ENCODE results near the gene PERCC1.
A peak's percentile ranks its signal among the peaks of the same experiment; 100 is the strongest.

The PERCC1 gene

DNA sequence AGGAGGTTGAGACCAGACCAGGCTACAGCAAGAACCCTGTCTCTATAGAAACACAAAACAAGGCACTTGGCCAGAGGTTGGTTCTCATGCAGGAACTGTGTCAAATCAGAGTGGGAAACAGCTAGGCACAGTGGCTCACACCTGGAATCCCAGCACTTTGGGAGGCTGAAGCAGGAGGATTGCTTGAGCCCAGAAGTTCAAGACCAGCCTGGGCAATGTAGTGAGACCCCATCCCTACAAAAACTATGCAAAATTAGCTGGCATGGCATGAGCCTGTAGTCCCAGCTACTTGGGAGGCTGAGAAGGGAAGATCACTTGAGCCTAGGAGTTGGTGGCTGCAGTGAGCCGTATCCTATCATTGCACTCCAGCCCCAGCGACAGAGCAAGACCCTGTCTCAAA is 18.0 kb upstream of the PERCC1 start:
- no peak for DNase-seq (ENCODE audit: low spot score)

DNA sequence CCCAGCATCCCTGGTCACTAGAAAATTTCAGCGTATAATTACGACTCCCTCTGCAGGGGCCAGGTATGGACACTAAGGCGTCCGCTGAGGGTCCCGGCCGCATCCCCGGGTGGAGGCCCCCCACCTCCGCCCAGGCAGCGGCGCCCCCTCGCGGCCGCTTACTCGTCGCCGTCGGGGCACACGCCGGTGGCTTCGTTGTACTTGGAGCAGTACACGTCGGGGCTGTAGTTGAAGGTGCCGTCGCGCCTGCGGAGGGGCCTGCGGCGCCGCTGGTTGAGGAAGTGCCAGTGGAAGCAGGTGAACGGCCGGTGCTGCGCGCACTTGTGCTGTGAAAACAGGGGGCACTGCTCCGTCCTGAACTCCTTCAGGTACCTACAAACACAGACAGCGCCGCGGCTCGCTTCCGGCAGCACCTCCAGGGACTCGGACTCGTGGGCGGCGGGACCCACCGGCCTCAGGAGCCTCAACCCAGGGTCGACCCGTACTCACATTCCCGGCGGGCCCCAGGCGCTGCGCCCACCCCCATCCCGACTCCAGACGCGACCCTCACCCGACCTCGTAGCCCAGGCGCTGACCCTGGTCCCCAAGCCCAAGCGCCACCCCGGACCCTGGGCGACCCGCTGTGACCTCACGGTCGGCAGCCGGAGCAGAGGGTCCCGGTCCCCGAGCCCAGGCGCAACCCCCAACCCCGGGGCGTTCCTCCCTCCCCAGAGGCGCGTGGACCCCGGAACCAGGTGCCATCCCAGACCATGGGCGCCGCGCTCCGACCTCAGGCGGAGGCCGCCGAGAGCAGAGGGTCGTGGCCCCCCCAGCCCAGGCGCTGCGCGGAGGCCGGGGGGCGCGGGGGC is 17.0 kb upstream of the PERCC1 start:
- peak; percentile 74 for DNase-seq (ENCODE audit: low spot score)

DNA sequence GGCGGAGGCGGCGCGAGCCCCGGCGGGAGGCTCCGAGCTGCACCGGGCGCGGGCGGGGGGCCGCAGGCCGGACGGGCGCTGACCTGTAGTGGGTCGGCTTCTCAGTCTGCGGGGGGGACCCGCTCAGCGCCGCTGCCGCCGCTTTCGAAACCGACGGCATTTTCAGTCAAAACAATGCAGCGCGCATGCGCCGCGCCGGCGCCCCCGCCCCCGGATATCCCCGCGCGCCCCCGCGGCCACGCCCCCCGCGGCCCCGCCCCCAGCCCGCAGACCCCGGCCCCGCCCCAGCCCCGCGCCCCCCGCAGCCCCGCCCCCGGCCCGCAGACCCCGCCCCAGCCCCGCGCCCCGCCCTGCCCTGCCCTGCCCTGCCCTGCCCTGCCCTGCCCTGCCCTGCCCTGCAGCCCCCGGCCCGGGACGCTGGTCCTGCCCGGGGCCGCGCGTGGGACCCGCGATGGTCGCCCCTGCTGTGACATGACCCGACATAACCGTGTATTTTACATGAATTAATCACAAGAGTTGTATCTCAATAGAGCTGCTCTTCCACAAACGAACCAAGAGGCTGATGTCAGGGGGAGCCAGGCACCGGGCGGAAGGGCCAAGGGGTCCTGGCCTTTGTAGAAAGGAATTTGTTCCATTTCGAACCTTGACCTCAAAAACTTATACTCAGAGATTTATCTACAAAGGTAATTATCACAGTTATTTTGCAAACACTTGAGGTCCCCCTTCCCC is 16.2 kb upstream of the PERCC1 start, which contains the start of gene UNKL:
UNKL (minus strand) TSS at position 173 of the 729 bp plus-strand sequence; CDS start at position 160, 13 bp downstream.
- DNase-seq (ENCODE audit: low spot score), result peak; percentile 54

DNA sequence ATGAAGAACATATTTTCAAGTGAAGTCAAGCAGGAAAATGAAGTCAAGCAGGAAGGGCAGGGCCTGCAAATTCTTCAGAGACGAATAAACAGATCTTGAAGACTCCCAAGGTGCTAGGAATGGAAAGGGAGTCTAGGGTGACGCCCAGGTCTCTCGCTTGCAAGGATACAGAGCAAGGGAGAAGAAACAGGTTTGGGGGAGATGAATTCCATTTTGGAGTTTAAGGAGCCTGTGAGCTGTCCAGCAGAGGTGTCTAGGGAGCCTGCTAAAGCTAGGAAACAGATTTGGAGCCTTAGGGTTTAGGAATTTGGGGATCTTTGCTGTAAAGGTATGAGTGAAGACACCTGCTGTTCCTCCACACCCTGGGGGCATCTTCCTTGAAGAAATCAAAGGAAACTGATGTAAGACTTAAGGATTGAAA is 14.3 kb upstream of the PERCC1 start:
- no peak for DNase-seq (ENCODE audit: low spot score)

DNA sequence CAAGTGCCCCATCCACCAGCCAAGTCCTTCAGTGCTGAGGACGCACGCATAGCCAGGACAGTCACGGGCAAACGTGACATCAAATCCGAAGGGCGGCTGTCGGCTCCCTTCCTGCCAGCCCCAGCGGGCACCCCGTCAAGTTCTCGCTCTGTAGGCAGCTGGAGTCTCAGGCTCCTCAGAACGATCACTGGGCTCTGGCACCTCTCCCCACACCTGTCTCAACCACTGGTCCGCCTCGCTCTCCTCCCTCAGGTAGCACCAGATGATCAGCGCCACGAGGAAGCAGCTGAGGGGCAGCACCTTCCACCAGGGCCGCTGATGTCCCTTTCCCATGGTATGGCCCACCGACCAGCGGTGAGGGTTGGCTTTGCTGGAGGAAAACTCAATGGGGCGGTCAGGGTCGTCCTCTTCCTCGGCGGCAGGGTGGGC is 10.8 kb upstream of the PERCC1 start:
- peak; percentile 9 for DNase-seq (ENCODE audit: low spot score)

DNA sequence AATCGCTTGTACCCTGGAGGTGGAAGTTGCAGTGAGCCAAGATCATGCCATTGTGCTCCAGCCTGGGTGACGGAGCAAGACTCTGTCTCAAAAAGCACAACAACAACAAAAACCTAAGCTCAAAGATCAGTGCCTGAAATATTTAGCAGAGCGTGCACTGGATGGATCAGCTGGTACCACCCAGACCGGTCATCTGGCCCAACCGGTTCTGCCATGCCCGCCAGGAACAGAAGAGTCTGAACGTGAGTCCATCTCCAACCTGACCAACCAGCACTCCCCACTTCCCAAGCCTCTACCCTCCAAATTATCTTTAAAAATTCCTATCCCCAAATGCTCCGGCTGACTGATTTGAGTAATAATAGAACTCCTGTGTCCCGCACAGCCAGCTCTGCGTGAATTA is 8.8 kb upstream of the PERCC1 start:
- DNase-seq (ENCODE audit: low spot score), result no peak

DNA sequence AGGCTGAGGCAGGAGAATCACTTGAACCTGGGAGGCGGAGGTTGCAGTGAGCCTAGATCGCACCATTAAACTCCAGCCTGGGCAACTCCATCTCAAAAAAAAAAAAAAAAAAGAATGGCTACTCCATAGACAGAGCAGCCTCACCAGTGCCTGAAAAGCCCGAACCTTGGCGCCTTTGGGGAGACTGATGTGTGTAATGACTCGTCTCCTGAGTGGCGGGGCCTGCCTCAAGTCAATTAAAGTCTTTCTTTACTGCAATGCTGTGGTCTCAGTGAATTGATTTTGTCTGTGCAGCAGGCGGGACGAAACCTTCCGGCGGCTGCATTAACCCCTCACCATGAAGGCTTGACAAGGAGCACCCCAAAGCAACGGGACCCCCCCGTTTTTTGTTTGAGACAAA is 6.8 kb upstream of the PERCC1 start:
- no peak for DNase-seq (ENCODE audit: low spot score)

DNA sequence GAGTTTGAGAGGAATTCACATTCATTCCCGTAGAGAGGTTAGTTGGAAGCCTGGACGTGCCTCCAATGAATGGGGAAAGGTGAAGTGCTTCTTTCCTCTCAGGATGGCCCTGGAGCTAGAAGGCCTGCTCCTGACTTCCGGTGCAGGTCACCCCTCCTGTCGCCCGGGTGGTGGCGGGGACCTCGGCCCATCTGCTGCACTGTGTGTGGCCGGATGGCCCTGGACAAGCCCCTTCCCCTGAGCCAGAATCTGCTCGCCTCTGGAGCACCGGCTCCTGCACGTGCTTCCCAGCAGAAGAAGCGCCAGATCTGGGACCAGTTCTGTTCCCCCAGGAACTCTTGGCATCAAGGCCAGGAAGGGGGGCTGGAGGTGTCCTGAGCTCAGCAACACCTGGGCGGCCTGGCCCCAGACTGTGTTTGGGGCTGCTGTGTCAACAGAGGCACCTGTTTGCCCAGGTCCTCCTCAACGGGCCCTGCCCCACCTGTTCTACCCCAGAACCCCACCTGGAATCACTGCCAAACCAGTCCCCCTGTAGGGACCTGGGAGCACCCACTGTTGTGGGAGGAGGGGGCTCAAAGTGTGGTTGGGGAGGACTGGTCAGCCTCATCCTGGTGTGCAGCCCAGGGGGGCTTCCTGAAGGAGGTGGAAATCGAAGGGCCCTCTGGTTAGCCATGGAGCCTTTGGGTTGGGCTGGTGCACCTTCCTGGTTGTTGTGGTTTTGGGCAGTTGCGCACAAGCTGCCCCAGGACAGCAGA is 5.1 kb upstream of the PERCC1 start:
- no peak for DNase-seq (ENCODE audit: low spot score)

DNA sequence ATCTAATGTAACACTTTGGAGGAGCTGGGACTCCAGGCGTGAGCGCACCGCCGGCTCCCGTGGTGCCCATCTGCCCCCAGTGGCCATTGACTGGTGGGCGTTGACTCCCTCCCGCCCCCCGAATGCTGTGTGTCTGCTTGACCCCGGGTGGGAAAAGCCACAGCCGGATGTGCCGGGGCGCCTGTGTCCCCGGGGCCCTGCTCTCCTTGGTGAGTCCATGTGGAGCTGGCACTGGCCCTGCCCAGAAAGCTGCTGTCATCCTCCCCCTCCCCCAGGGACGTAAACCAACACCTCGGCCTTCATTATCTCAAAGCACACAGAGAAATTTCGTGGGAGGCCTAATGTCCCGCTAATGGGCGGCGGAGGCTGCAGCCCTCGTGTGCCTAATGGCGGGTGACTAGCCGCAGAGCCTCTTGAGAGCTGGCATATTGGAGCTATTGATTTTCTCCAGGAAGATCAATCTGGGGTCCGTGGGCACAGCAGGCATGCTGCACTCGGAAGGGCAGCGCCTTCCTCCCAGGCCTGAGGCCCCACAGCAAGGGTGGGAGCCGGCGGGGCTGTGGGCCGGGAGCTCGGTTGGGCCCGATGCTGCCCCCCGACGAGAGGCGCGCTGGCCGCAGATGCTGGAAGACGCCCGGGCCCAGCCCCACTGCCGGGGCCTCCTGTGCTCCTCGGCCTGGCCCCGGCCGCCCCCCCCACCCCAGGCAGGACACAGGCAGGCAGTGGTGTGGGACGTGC is 4.0 kb upstream of the PERCC1 start:
- peak; percentile 8 for DNase-seq (ENCODE audit: low spot score)

DNA sequence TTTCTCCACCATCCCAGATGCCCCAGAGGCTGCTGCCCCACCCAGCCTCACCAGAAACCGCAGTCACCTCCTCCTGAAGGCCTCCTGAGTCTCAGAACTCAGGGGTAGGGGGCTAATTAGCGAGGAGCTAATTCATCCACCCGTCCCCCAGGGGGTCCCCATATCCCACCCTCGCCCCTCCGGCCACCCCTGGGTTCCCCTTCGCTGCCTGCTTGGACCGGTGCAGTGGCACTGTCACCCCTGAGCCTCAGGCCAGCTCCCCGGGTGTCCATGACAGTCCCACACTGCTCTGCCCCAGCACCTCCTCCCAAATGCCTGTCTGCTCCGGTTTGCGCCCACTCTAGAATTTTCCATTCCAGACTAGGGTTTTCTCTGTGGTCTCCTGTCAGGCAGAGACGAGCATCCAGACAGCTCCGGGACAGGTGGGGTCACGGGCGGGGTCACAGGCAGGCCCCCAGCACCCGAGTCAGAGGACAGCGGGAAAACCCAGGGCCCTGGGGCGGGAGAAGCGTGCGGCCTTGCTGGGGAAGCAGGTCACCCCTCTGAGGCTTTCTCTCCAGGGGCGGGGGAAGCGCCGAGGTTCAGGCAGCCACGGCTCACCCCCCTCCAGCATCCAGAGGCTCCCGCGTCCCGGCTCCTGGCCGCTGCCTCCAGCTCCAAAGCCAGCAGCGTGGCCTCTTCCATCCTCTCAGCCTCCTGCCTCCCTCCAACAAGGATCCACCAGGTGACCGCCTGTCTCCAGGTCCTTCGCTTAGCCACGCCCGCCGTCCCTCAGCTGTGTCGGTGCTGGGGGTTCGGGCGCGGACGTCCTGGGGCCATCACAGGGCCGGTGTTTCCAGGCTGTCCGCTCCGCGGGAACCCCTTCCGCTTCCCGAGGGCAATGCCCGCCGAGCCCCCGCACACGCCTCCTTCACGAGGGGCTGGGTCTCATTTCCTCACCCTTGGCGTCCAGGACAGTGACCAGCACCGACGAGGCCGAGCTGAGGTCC is 3.1 kb upstream of the PERCC1 start:
- DNase-seq (ENCODE audit: low spot score), result no peak

DNA sequence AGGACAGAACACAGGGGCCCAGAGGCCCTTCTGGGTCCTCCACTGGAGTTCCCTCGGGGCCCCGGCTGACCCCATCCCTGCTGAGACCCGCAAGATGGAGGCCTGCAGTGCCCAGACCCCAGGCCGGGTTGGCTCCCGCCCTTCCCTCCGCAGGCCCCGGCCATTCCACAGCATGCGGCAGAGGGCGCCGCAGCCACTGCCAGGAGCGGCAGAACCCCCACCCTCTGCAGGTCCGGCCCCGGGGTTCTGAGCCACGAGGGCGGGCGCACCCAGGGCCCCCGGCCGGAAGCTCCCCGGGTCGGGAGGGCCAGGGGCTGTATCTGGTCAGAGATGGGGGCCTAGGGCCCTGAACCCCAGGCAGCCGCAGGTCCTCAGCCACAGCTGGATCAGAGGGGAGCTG is 2.4 kb upstream of the PERCC1 start:
- DNase-seq (ENCODE audit: low spot score), result no peak

DNA sequence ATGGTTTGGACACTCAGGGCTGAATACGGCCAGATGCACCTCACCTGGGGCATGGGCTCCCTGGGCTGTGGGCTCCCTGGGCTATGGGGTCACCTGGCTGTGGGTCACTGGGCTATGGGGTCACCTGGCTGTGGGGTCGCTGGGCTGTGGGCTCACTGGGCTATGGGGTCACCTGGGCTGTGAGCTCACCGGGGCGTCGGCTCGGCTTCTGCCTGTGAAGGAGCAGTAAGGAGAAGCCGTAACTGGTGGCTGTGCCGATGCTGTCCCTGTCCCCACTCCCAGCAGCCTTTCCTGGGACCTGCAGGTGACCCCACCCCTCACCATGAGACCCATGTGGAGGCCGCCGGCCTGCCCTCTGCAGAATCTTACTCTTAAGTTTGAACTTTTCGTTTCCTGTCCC is 1.9 kb upstream of the PERCC1 start:
- no peak for DNase-seq (ENCODE audit: low spot score)

DNA sequence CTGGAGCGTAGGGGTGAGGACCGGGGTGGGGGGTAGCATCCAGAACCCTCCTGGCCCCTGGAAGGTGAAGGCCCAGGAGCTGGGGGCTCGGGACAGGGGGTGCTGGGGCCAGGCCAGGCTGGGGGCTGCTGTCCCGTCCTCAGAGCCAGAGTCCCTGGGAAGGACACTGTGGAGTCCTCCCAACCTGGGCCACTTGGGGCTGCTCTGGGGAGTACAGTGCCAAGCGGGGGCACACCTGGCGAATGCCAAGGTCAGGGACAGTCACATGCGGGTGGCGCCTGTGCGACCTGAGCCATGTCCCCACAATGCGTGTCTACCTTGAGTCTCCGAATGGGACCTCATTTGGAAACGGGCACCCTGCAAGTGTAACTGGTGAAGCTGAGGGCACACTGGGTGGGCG is 1.2 kb upstream of the PERCC1 start:
- DNase-seq (ENCODE audit: low spot score), result no peak

DNA sequence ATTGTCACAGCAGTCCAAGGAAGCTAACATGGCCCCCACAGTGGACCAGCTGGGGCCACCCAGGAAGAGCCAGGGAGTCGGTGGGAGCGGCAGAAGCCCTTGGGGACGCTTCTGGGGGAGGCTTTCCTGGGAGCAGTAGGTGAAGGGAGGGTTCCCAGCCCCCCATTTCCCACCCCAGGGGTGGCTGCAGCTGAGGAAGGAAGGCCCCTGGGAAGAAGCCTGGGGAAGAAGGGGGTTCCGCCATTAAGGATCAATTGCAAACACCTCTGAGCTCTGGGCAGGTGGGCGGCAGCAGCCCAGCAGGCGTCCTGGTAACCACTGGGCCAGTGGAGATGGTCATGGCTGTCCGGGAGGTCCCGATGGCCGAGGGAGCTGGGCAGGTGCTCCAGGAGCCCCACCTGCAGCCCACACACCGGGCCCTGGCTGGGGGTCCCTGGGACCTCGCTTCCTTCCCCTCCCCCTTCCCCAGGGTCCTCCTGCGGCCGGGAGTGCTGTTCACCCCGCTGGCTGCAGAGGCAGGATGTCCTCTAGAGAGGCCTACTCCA is 592 bp upstream of the PERCC1 start:
- no peak for DNase-seq (ENCODE audit: low spot score)

DNA sequence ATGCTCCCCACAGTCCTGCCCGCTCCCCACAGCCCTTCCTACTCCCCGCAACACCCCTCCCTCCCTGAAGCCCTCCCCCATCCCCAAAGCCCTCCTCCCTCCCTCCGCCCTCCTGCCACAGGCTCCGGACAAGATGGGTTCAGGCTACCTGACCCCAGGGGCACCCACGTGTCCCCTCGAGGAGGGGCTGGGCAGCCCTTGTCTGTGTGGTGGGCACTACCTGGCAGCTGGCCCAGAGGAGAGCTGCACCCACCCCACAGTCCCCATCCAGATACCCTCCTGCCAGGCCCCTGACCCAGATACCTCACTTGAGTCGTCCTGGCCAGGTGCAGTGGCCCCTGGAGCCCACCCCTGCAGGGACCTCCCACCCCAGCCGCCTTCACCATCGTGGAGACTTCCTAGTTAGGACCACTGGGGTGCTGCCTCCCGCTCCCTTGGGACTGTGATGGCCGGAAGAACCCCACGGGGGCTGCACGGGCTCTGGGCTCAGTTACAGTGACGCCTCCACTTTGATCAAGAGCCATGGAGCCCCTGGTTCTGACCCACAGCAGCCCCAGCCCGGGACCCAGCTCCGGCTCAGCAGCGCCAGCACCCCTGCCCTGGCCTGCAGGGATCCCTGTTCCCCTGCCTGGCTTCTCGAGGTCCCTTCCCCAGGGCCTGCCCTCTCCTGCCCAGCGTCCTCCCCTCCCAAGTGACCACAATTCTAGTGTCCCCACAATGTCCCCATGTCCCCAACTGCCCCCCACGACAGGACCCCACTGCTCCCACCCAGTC is 806 bp downstream of the PERCC1 start:
- no peak for DNase-seq (ENCODE audit: low spot score)

DNA sequence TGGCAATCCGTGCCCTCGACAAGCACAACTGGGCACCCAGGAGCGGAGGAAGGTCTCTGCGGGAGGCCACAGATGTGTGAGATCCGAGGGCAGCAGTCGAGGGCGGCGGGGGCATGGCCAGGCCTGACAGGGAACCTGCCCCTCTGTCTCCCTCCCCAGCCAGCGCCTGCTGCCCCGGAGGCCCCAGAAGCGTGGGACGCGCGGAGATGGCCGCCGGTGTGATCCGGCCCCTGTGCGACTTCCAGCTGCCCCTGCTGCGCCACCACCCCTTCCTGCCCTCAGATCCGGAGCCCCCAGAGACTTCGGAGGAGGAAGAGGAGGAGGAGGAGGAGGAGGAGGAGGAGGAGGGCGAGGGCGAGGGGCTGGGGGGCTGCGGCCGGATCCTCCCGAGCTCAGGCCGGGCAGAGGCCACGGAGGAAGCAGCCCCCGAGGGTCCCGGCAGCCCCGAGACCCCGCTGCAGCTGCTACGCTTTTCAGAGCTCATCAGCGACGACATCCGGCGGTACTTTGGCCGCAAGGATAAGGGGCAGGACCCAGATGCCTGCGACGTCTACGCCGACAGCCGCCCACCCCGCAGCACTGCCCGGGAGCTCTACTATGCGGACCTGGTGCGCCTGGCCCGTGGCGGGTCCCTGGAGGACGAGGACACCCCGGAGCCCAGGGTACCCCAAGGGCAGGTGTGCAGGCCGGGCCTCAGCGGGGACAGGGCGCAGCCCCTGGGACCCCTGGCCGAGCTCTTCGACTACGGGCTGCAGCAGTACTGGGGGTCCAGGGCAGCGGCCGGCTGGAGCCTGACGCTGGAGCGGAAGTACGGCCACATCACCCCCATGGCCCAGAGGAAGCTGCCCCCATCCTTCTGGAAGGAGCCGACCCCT is 1.7 kb downstream of the PERCC1 start:
- no peak for DNase-seq (ENCODE audit: low spot score)

DNA sequence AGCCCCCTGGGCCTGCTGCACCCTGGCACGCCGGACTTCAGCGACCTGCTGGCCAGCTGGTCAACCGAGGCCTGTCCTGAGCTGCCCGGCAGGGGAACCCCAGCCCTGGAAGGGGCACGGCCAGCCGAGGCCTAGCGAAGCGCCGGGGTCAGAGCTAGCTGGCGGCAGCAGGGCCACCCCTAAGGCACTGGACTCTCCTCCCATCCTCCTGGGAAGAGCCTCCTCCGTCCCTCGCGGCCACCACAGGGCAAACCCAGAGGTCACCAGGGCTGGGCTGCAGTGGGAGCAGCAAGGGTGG is 2.3 kb downstream of the PERCC1 start:
- DNase-seq (ENCODE audit: low spot score), result no peak

DNA sequence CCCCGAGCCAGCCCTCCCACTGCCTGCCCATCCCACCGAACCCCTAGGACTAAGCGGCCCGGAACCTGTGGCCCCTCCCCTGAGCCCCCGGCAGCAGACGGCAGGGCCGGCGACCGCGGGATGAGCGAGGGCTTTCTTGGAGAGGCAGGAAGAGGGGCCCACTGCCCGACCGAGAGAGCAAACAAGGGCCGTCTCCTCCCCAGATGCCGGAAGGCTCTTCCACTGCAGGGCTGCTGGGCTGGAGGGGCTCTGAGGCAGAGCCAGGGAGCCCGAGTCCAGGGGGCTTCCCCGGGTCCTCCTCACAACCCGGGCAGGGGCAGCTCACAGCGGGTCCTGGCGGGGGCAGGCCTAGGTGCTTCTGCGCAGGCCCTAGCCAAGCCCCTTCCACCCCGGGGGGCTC is 2.9 kb downstream of the PERCC1 start:
- DNase-seq (ENCODE audit: low spot score), result no peak

Data from hematopoietic multipotent progenitor cell treated with erythropoietin and hydrocortisone succinate and interleukin-3 and kit ligand, for 15 days (in vitro differentiated cells).